GM18499 (cell line): ENCODE measurements around the gene NTSR1.

Source experiments
- ATAC-seq: cut with Tn5 transposase; IDR thresholded peaks from one replicate; pipeline ENCODE4 v1.9.1; 2021; ENCODE audit warnings: moderate number of reproducible peaks; ENCODE audit not compliant: insufficient read depth, unreplicated experiment

The NTSR1 gene

DNA sequence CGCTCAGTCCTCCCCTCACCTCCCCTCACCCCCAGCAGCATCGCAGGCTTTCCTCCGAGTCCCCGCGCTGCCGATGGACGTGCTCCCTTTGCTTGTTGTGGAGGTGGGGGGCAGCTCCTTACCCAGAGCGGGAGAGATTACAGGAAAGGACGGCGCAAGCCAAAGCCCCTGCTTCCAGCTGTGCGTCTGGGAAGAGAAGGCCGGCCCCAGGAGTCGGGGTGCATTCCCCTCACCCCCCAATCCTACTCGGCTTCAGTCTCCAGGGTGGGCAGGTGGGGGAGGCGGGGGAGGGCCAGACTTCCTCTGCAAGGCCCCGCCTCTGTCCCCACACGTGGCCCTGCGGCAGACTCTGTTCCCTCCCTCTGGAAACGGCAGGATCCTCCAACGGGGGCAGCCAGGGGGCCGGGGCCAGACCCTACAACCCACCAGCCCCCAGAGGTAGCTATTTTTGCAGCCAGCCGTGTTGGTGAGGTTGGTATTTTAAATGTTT, 43.6 kb downstream of the NTSR1 start:
- no peak for ATAC-seq

GRCh38 chr20:62752671-62753501, 44.2 kb downstream of the NTSR1 start:
- ATAC-seq, result no peak

GRCh38 chr20:62753626-62754025, 45.0 kb downstream of the NTSR1 start:
- ATAC-seq, result no peak

GRCh38 chr20:62754122-62754990, 45.7 kb downstream of the NTSR1 start:
- no peak for ATAC-seq

DNA sequence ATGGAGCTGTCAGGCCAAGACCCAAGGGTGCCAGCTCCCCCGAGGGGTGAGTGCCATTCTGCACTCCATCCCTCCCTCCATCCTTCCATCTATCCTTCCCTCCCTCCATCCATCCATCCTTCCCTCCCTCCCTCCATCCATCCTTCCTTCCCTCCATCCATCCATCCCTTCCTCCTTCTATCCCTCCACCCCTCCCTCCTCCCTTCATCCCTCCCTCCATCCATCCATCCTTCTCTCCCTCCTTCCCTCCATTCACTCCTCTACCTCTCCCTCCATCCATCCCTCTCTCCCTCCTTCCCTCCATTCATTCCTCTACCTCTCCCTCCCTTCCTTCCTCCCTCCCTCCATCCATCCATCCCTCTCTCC, 46.3 kb downstream of the NTSR1 start:
- no peak for ATAC-seq

- ATAC-seq, result no peak
These were observed 47.4 kb downstream of the NTSR1 start for GRCh38 chr20:62755817-62756724.

- ATAC-seq, result no peak
These were observed 49.7 kb downstream of the NTSR1 start for GRCh38 chr20:62758226-62758912.

- ATAC-seq, result no peak
These were observed 51.4 kb downstream of the NTSR1 start for GRCh38 chr20:62759981-62760431.

DNA sequence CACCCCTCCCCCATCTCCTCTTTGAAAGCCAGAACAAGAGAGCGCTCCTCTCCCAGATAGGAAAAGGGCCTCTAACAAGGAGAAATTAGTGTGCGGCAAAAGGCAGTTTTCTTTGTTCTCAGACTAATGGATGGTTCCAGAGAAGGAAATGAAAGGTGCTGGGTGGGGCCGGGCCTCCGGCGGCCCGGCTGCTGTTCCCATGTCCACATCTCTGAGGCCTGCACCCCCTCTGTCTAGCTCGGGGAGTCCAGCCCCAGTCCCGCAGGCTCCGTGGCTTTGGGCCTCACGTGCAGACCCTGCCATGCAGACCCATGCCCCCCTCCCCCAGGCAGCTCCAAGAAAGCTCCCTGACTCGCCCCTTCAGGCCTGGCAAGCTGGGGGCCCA, 51.8 kb downstream of the NTSR1 start:
- ATAC-seq, result no peak

- ATAC-seq, result no peak
These were observed 52.5 kb downstream of the NTSR1 start for GRCh38 chr20:62760856-62761758.

DNA sequence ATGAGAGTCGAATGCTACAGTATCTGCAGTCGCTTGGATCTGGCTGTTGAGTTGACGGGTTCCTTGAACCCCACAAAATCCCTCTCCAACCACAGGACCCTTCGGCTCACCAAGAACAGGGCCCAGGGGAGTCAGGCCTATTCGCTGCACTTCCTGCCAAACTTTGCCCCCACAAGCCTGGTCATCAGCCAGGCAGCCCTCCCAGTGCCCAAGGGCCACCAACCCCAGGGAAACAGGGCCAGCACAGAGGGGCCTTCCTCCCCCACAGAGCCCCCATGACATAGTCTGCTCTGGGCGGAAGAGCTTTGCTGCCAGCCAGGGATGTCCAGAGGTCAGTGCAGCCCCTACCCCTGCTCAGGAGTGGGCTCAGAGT, 53.1 kb downstream of the NTSR1 start:
- no peak for ATAC-seq

- no peak for ATAC-seq
These were observed 53.7 kb downstream of the NTSR1 start for GRCh38 chr20:62762376-62762775.

DNA sequence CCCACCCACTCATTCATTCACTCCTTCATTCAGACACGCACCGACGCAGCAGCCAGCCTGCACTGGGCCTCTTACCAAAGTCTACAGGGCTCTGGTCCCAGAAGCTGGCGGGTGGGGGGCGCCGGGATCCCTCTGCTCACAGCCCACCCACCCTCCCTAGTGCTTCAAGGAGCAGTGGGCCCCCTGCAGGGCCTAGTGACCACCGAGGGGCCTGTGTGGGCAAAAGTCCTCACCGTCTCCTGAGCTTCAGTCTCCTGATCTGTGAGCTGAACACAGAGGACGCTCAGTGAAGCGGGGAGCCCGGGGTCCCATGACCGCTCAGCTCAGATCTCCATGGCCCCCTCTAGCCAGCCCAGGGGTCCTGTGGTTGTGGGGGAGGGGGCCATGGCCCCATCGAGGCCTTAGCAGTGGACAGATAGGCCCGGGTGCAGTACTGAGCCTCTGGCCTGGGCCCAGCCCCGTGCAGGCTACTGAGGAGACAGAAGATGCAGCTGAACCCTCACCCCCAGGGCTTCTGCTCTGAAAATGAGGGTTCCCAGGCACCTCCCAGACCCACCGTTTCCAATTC, 54.2 kb downstream of the NTSR1 start:
- no peak for ATAC-seq

DNA sequence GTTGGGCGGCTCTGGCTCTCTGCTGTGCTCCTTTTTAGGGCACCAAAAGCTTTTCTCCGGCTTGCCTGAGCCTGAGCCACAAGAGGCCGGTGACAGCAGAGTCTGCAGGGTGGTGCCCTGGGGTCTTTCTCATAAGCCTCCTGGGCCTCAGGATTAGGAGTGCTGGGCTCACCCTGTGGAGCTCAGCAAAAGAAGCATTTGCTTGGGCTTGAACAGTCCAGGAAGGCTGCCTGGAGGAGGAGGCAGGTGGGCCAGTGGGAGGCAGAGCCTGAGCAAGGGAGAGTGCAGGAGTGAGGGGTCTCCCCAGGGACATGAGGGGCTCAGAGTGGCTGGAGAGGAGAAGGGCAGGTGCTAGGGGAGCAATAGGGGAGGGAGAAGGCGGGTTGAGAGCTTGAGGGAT, 54.8 kb downstream of the NTSR1 start:
- ATAC-seq, result no peak

GRCh38 chr20:62764156-62764935, 55.7 kb downstream of the NTSR1 start:
- ATAC-seq, result no peak

DNA sequence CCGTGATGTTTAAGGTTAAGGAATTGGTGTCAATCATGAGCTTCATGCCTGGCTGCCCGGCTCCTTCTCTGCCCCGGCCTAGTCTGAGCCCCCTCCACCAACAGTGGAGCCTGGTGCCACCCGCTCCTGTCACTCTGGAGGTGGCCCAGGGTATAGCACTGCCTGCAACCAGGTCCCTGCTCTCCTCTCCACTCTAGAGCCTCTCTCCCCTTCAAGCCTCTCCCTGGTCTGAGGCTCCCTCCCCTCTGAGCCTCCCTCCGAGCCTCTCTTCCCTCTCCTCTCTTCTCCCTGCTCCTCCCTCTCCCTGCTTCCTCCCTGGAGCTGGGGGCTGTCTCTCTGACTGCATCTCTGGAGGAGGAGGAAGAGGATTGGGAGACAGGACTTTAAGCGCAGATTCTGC, 56.4 kb downstream of the NTSR1 start:
- no peak for ATAC-seq

DNA sequence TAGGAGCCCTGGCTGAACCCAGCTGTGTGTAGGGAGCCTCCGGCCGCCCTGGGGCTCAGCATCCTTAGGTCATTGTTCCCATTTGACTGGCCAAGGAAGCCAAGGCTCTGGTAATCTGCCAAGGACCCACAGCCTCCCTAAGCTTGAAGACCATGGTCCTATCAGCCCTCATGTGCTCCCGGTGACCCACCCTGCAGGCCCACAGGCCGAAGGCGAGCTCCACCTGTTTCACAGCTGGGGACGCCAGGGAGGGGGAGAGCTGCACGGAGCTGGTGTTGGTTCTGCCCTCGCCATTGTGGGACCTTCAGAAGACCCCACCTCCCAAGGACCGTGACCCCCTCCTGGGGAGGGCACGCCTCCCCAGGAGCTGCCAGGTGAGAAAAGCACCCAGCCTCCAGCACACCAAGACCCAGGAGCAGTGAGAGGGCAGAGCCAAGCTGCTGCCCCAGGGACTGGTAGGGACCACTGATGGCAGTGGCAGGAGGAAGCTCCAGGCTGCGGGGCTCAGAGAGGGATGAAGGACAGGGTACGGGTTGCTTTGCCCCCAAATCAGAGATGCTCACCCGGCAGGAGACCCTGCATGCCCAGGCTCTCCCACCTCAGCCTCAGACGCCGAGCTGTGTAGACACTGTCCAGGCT, 56.9 kb downstream of the NTSR1 start:
- no peak for ATAC-seq
